Jurkat, Clone E6-1 (cell line): Measurements from ENCODE around the gene IL6. TPM values are rescaled to one million over a fixed set of nuclear protein-coding genes. Genes with fewer than 3 reads are reported as not detected.
"Not testable (repeated sequence)": the region's sequence is repeated elsewhere in the genome, so short reads cannot be mapped to it uniquely, and the experiment has no call there.

ENCODE experiments used
- DNase-seq: peaks from one replicate; pipeline ENCODE4 v3.0.0-alpha.2; 2011; ENCODE audit warnings: low read depth, low spot score
- H3K4me3 ChIP-seq: 2 replicates; pipeline ENCODE4 v1.5.1; 2011; ENCODE audit warnings: mild to moderate bottlenecking, low read length, control low read depth, moderate library complexity
- polyA plus RNA-seq: library from polyadenylated mRNA; unstranded; fragments of >200 nt; gene quantifications from one replicate; pipeline ENCODE4 v1.2.1, GENCODE V29; 2012; ENCODE audit warnings: missing spikeins; ENCODE audit not compliant: insufficient read length, insufficient read depth

IL6 gene
- not detected for polyA plus RNA-seq

GRCh38 chr7:22726907-22727713 is at the start of gene IL6:
Gene IL6 (plus strand): TSS chr7:22727200. CDS start chr7:22727263, 63 bp downstream.
- peak; percentile 12 for DNase-seq
- no peak within 1 kb of the TSS for H3K4me3 ChIP-seq

- not testable (repeated sequence) for H3K4me3 ChIP-seq, DNase-seq
These were observed 49.7 kb upstream of the IL6 start for GRCh38 chr7:22677263-22677662.

GRCh38 chr7:22677680-22678079 is 49.3 kb upstream of the IL6 start:
- DNase-seq, result no peak
- no peak overlapping the region for H3K4me3 ChIP-seq

- no peak for DNase-seq
These were observed 46.5 kb upstream of the IL6 start for GRCh38 chr7:22680482-22680911.

GRCh38 chr7:22681312-22681711 is 45.7 kb upstream of the IL6 start:
- DNase-seq, result no peak
- H3K4me3 ChIP-seq, result no peak overlapping the region

More at GRCh38 chr7:22680482-22680911, 46.5 kb upstream of the IL6 start:
- no peak overlapping the region for H3K4me3 ChIP-seq

GRCh38 chr7:22681852-22682657 is 44.9 kb upstream of the IL6 start:
- no peak for DNase-seq
- no peak overlapping the region for H3K4me3 ChIP-seq

- H3K4me3 ChIP-seq, result no peak overlapping the region
- DNase-seq, result no peak
These were observed 43.6 kb upstream of the IL6 start for GRCh38 chr7:22683379-22683778.

GRCh38 chr7:22686620-22687019 is 40.4 kb upstream of the IL6 start:
- no peak for DNase-seq
- H3K4me3 ChIP-seq, result no peak overlapping the region

- no peak for DNase-seq
- H3K4me3 ChIP-seq, result no peak overlapping the region
These were observed 38.9 kb upstream of the IL6 start for GRCh38 chr7:22688084-22688483.

- not testable (repeated sequence) for H3K4me3 ChIP-seq, DNase-seq
These were observed 38.1 kb upstream of the IL6 start for GRCh38 chr7:22688934-22689333.

GRCh38 chr7:22694597-22695207 is 32.3 kb upstream of the IL6 start:
- DNase-seq, result no peak

GRCh38 chr7:22695476-22696132 is 31.4 kb upstream of the IL6 start:
- H3K4me3 ChIP-seq, result no peak overlapping the region
- no peak for DNase-seq

More at GRCh38 chr7:22694597-22695207, 32.3 kb upstream of the IL6 start:
- no peak overlapping the region for H3K4me3 ChIP-seq

- no peak overlapping the region for H3K4me3 ChIP-seq
- DNase-seq, result no peak
These were observed 30.3 kb upstream of the IL6 start for GRCh38 chr7:22696541-22697228.

GRCh38 chr7:22697322-22697859 is 29.6 kb upstream of the IL6 start:
- no peak for DNase-seq
- H3K4me3 ChIP-seq, result no peak overlapping the region

GRCh38 chr7:22697876-22698606 is 29.0 kb upstream of the IL6 start:
- DNase-seq, result no peak
- H3K4me3 ChIP-seq, result no peak overlapping the region

GRCh38 chr7:22698767-22699166 is 28.2 kb upstream of the IL6 start:
- H3K4me3 ChIP-seq, result no peak overlapping the region
- DNase-seq, result no peak

GRCh38 chr7:22700559-22701002 is 26.4 kb upstream of the IL6 start:
- no peak overlapping the region for H3K4me3 ChIP-seq
- no peak for DNase-seq

GRCh38 chr7:22702516-22702915 is 24.5 kb upstream of the IL6 start:
- no peak overlapping the region for H3K4me3 ChIP-seq
- DNase-seq, result no peak
